ENCODE results near the gene RINL.

DNA sequence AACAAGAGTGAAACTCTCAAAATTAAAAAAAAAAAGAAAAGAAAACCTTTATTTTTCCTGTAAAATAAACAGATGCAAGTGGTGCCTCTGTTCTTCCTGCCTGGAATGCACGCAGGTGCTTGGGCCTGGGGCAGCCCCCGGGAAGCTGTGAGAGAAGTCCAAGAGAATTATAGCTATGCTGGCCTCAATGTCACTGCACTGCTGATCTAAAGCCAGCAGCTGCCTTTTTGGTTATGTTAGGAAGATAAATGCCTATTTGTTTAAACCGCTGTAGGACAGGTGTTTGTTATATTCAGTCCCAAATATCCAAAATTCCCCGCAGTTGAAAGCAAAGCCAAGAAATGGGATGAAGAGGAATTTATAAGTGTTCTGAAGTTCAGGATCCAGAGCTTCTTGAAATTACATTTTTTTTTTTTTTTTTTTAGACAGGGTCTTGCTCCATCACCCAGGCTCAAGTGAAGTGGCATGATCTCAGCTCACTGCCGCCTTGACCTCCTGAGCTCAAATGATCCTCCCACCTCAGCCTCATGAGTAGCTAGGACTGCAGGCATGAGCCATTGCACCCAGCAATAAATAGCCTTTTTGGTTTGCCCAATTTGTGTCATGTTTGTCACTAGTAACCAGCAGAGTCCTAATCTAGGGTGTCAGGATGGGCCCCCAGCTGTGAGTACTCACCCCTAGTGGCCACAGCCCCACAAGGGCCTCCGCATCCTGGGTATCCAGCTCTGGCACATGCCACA lies 2.2 kb downstream of the RINL start:
- no peak for TF ChIP-seq POLR2A (IDR thresholded peaks at IDR 0.05; ENCODE audit: low read length)
- no peak for TF ChIP-seq GATA1 (IDR thresholded peaks at IDR 0.05; ENCODE audit: low read depth, low read length)
